ENCODE results near the gene BLOC1S5. TPM values are rescaled to one million over a fixed set of nuclear protein-coding genes. Genes with fewer than 3 reads are reported as not detected.

The BLOC1S5 gene
- total and polyA plus RNA-seq, 2 of the 13 experiments (the other 11 are each of a cell fraction or from before 2014, with no cell fraction given), result 10.5 to 41.5 TPM

GRCh38 chr6:7975764-7976146 is 88.4 kb downstream of the BLOC1S5 start (continued):
- no peak for TF ChIP-seq ZMAT5 (CRISPR knock-in tag; IDR thresholded peaks at IDR 0.05; ENCODE audit: borderline replicate concordance, low read depth)
- no peak for TF ChIP-seq ZNF350 (CRISPR knock-in tag; IDR thresholded peaks at IDR 0.05; ENCODE audit: borderline replicate concordance, low read depth)
- TF ChIP-seq PTBP1 (IDR thresholded peaks at IDR 0.05; ENCODE audit: low read depth, low read length, poor library complexity, severe bottlenecking), result no peak
- TF ChIP-seq ZBTB3 (CRISPR knock-in tag; IDR thresholded peaks at IDR 0.05; ENCODE audit: borderline replicate concordance, low read depth), result no peak
- TF ChIP-seq NR0B2 (CRISPR knock-in tag; IDR thresholded peaks at IDR 0.05), result no peak
- 0 out of 2 replicates have a peak, but pooled peaks have one; percentile 6 for TF ChIP-seq SIX1 (CRISPR knock-in tag; IDR thresholded peaks at IDR 0.05; ENCODE audit: borderline replicate concordance)
- peak; percentile 38; the same call in 1 of the 2 replicates for TF ChIP-seq HOXA3 (CRISPR knock-in tag; IDR thresholded peaks at IDR 0.05)
- no peak for TF ChIP-seq ZNF800 (CRISPR knock-in tag; IDR thresholded peaks at IDR 0.05)
- no peak for TF ChIP-seq ZNF574 (CRISPR knock-in tag; IDR thresholded peaks at IDR 0.05)
- no peak for TF ChIP-seq NRL (CRISPR knock-in tag; IDR thresholded peaks at IDR 0.05; ENCODE audit: borderline replicate concordance)
- no peak for TF ChIP-seq MLXIP (CRISPR knock-in tag; IDR thresholded peaks at IDR 0.05; ENCODE audit: borderline replicate concordance)
- TF ChIP-seq HNRNPUL1 (IDR thresholded peaks at IDR 0.05; ENCODE audit: low read depth, low read length), result no peak
- 0 out of 2 replicates have a peak, but pooled peaks have one; percentile 27 for TF ChIP-seq ZBTB26 (CRISPR knock-in tag; IDR thresholded peaks at IDR 0.05; ENCODE audit: borderline replicate concordance)
- TF ChIP-seq ZZZ3 (CRISPR knock-in tag; IDR thresholded peaks at IDR 0.05; ENCODE audit: borderline replicate concordance), result no peak
- no peak for TF ChIP-seq TCF7 (IDR thresholded peaks at IDR 0.05; ENCODE audit: low read depth)
- no peak for TF ChIP-seq JUNB (CRISPR knock-in tag; IDR thresholded peaks at IDR 0.05; ENCODE audit: borderline replicate concordance)
- peak; percentile 8; the same call in 1 of the 2 replicates for TF ChIP-seq RARA (CRISPR knock-in tag; IDR thresholded peaks at IDR 0.05)
- no peak for TF ChIP-seq ELF4 (CRISPR knock-in tag; IDR thresholded peaks at IDR 0.05; ENCODE audit: borderline replicate concordance)
- TF ChIP-seq KMT2B (CRISPR knock-in tag; IDR thresholded peaks at IDR 0.05), result no peak
